ENCODE data around the gene ANKRD34A.

ANKRD34A gene

GRCh38 chr1:145964328-145965118, at the start of gene ANKRD34A, which contains the start of gene POLR3GL:
TSS of gene ANKRD34A (minus strand) at chr1:145964575. CDS start at chr1:145961759, 2,816 bp downstream.
TSS of gene POLR3GL (plus strand) at chr1:145964690. CDS start at chr1:145974866, 10,176 bp downstream.
- in situ Hi-C loops (cut with HindIII; ENCODE audit: low pct_ligation_motif_present, low sequenced_read_pairs): no loop called here
- Histone ChIP-seq H3K27me3 (replicated peaks) (no peaks in the 10 kb centered on the region), H3K36me3 (replicated peaks) (no peaks in the 10 kb centered on the region), H3K27ac (peak within 1 kb of the TSS; percentile 57), H3K4me3 (ENCODE audit: low read depth, low read length) (peak within 1 kb of the TSS; percentile 84)
- TF ChIP-seq, protein P1, sequence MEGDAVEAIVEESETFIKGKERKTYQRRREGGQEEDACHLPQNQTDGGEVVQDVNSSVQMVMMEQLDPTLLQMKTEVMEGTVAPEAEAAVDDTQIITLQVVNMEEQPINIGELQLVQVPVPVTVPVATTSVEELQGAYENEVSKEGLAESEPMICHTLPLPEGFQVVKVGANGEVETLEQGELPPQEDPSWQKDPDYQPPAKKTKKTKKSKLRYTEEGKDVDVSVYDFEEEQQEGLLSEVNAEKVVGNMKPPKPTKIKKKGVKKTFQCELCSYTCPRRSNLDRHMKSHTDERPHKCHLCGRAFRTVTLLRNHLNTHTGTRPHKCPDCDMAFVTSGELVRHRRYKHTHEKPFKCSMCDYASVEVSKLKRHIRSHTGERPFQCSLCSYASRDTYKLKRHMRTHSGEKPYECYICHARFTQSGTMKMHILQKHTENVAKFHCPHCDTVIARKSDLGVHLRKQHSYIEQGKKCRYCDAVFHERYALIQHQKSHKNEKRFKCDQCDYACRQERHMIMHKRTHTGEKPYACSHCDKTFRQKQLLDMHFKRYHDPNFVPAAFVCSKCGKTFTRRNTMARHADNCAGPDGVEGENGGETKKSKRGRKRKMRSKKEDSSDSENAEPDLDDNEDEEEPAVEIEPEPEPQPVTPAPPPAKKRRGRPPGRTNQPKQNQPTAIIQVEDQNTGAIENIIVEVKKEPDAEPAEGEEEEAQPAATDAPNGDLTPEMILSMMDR (IDR thresholded peaks at IDR 0.05; ENCODE audit: low read depth, low read length, missing control alignments): no peak
- DNase-seq: peak; percentile 93

- no peak overlapping the region for H3K4me3 ChIP-seq (ENCODE audit: low read depth, low read length)
- H3K27ac ChIP-seq: no peak overlapping the region
- no peaks in the 10 kb centered on the region for H3K27me3 ChIP-seq (replicated peaks)
- DNase-seq: no peak
- TF ChIP-seq, protein P1 (IDR thresholded peaks at IDR 0.05; ENCODE audit: low read depth, low read length, missing control alignments): no peak
- in situ Hi-C loops (cut with HindIII; ENCODE audit: low pct_ligation_motif_present, low sequenced_read_pairs): no loop called here
- no peaks in the 10 kb centered on the region for H3K36me3 ChIP-seq (replicated peaks)
Measured at GRCh38 chr1:146013559-146013922, 49.2 kb upstream of the ANKRD34A start.

GRCh38 chr1:146012703-146013558, 48.6 kb upstream of the ANKRD34A start:
- in situ Hi-C loops (cut with HindIII; ENCODE audit: low pct_ligation_motif_present, low sequenced_read_pairs): no loop called here
- Histone ChIP-seq H3K4me3 (ENCODE audit: low read depth, low read length) (no peak overlapping the region), H3K27me3 (replicated peaks) (no peaks in the 10 kb centered on the region), H3K27ac (no peak overlapping the region), H3K36me3 (replicated peaks) (no peaks in the 10 kb centered on the region)
- DNase-seq: peak; percentile 76
- TF ChIP-seq, protein P1 (IDR thresholded peaks at IDR 0.05; ENCODE audit: low read depth, low read length, missing control alignments): peak; percentile 75

GRCh38 chr1:146010126-146010738, 45.9 kb upstream of the ANKRD34A start:
- H3K4me3 ChIP-seq (ENCODE audit: low read depth, low read length): no peak overlapping the region

DNA sequence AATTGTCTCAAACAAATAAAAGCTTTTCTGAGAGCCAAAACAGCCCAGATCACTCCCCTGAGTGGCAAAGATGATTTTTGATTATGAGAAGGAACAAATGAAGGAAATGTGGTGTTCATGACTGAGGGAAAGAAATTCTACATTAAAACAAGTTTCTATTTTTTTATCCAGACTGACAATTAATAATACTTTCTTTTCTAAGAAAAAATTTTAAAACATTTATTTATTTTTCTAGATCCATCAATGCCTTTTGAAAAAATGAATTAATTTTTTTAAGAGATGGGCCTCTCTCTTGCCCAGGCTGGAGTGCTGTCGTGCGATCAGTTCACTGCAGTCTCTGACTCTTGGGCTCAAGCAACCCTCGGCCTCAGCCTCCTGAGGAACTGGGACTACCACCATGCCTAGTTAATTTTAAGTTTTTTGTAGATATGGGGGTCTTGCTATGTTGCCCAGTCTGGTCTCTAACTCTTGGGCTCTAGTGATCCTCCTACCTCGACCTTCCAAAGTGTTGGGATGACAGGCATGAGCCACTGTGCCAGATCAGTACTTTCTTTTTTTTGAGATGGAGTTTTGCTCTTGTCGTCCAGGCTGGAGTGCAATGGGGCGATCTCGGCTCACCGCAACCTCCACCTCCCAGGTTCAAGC, 43.2 kb upstream of the ANKRD34A start:
- TF ChIP-seq, protein P1 (IDR thresholded peaks at IDR 0.05; ENCODE audit: low read depth, low read length, missing control alignments): no peak
- H3K27ac ChIP-seq: no peak overlapping the region
- no peaks in the 10 kb centered on the region for H3K27me3 ChIP-seq (replicated peaks)
- no peaks in the 10 kb centered on the region for H3K36me3 ChIP-seq (replicated peaks)
- in situ Hi-C loops (cut with HindIII; ENCODE audit: low pct_ligation_motif_present, low sequenced_read_pairs): no loop called here
- DNase-seq: no peak
- H3K4me3 ChIP-seq (ENCODE audit: low read depth, low read length): no peak overlapping the region

More at GRCh38 chr1:146010126-146010738, 45.9 kb upstream of the ANKRD34A start:
- in situ Hi-C loops (cut with HindIII; ENCODE audit: low pct_ligation_motif_present, low sequenced_read_pairs): no loop called here
- no peaks in the 10 kb centered on the region for H3K27me3 ChIP-seq (replicated peaks)
- H3K36me3 ChIP-seq (replicated peaks): no peaks in the 10 kb centered on the region
- TF ChIP-seq, protein P1 (IDR thresholded peaks at IDR 0.05; ENCODE audit: low read depth, low read length, missing control alignments): no peak
- H3K27ac ChIP-seq: no peak overlapping the region
- no peak for DNase-seq

Measured in brain microvascular endothelial cell (primary cell).